BE2C (cell line): Measurements from ENCODE around the gene CASZ1.

ENCODE experiments used
- DNase-seq: peaks from one replicate; pipeline ENCODE4 v3.0.0-alpha.2; 2020
- H3K27me3 ChIP-seq: fragments of 250-450 bp; sonication (Bioruptor Pico); 2 replicates; pipeline ENCODE4 v1.5.1; 2020; ENCODE audit warnings: mild to moderate bottlenecking
- H3K36me3 ChIP-seq: fragments of 250-450 bp; sonication (Bioruptor Pico); 2 replicates; pipeline ENCODE4 v1.5.1; 2020; ENCODE audit warnings: mild to moderate bottlenecking
- H3K4me1 ChIP-seq: fragments of 250-450 bp; sonication (Bioruptor Pico); 2 replicates; pipeline ENCODE4 v1.5.1; 2020
- H3K4me3 ChIP-seq: 2 replicates; pipeline ENCODE4 v1.5.1; 2011; ENCODE audit warnings: low read depth, low read length
- H3K9me3 ChIP-seq: fragments of 250-450 bp; sonication (Bioruptor Pico); 2 replicates; pipeline ENCODE4 v1.5.1; 2020
- TF ChIP-seq, protein P1 (sequence below): IDR thresholded peaks from 2 replicates; pipeline ENCODE4 v1.5.1; 2012; ENCODE audit warnings: mild to moderate bottlenecking, low read depth, low read length

CASZ1 gene

DNA sequence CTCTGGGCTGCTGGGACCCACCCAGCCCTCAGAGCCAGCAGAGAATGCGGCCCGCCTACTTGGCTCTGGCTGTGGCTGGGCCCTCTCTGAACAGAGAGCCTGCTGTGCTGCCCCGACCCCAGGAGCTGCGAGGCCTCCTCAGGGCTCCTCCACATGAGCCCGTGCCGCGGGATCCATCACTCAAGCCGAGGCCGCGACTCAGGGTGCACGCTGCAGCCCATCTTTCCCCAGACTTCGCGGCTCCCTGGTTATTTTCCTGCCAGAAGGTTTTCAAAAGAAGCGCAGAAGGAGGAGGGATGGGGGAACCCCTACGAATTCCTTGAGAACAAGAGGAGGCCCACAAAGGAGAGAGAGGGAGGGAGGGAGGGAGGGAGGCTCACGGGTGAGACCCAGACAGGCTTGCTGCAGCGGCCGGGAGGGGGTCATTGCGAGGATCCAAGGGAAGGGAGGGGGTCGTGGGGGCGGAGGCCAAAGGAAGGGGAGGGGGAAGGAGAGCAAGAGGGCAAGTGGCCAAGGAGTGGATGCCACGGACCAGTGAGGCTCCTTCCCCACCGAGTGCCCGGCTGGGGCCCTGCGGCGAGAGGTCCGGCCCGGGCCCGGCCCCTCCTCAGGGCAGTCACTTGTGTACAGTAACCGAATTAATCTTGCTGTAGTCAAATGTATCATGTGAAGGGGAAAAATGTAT, 146.8 kb downstream of the CASZ1 start:
- H3K9me3 ChIP-seq: no peaks in the 10 kb centered on the region
- TF ChIP-seq, protein P1, sequence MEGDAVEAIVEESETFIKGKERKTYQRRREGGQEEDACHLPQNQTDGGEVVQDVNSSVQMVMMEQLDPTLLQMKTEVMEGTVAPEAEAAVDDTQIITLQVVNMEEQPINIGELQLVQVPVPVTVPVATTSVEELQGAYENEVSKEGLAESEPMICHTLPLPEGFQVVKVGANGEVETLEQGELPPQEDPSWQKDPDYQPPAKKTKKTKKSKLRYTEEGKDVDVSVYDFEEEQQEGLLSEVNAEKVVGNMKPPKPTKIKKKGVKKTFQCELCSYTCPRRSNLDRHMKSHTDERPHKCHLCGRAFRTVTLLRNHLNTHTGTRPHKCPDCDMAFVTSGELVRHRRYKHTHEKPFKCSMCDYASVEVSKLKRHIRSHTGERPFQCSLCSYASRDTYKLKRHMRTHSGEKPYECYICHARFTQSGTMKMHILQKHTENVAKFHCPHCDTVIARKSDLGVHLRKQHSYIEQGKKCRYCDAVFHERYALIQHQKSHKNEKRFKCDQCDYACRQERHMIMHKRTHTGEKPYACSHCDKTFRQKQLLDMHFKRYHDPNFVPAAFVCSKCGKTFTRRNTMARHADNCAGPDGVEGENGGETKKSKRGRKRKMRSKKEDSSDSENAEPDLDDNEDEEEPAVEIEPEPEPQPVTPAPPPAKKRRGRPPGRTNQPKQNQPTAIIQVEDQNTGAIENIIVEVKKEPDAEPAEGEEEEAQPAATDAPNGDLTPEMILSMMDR: no peak
- no peaks in the 10 kb centered on the region for H3K27me3 ChIP-seq
- H3K4me1 ChIP-seq: no peaks in the 10 kb centered on the region; the same call in 1 of the 2 replicates
- no peak for DNase-seq
- peaks cover 6% of the 10 kb centered on the region for H3K36me3 ChIP-seq
- no peak overlapping the region for H3K4me3 ChIP-seq

DNA sequence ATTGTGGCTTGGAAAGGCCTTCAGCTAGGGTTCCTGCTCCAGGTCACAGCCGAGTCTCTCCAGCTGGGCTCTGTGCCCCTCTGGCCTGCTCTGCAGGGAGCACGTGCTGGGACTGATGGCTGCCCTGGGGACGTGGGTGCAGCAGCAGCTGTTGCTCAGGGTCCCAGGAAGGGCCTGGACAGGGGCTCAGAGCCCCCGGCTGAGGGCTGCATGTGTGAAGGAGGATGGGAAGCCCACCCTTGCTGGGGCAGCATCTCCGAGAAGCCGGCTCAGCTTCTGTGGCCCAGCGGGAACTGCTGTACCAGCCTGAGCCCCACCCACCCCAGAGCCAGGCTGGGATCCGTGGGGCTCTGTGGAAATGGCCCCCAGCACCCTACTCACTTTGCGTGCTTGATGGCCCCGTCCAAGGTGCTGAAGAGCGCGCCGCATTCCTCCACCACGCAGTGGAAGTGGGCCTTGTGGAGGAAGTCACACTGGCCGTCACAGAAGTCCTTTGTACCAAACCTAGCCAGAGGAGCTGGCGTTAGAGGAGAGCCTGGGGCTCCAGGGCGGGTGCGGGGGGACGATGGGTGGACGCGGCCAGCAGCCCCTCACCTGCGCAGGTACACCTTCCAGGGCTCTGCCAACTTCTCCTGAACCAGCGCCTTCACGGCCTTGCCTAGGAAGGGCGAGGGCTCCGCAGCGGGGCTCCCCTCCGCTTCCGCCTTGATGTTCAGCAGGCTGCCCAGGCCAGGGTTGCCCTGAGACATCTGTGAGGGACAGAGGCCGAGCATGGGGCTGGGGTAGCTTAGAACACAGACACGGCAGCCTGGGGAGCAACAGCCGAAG, 147.5 kb downstream of the CASZ1 start:
- TF ChIP-seq, protein P1: no peak
- Histone ChIP-seq H3K4me3 (no peak overlapping the region), H3K4me1 (no peaks in the 10 kb centered on the region; the same call in 1 of the 2 replicates), H3K9me3 (no peaks in the 10 kb centered on the region), H3K36me3 (peaks cover 6% of the 10 kb centered on the region; the same call in 1 of the 2 replicates), H3K27me3 (no peaks in the 10 kb centered on the region)
- DNase-seq: no peak

DNA sequence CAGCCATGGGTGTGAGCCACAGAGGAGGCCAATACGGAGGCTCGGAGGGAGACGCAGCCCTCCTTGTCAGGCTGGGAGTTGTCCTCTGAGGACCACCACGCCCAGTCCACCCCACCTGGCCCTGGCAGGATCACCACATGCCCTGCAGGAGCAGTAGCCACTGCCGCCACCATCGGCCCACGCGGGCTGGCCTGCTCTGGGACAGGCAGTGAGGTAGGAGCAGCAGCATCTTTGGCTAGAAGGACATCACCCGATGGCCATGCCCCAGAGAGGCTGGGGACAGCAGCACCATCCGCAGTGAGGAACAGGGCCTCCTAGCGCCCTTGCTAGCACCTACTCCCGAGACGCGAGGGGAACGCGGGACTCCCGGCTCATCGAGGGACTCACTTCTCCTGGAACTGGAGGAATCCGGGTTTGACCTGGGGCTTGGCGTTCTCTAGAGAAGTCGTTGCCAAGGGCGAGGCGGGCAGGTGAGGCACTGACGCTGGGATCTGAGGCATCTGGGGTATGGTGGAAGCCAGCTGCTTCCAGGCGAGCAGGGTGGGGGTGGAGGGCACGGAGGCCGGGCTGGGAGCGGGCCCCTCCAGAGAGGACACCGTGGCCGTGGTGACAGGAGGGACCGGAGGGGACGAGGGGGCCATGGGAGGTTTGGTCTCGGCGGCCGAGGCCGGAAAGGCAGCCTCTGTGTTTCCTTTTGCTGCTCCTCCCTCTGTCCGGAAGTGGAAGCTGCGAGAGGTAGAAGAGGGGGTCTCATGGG, 148.9 kb downstream of the CASZ1 start:
- Histone ChIP-seq H3K4me3 (no peak overlapping the region), H3K9me3 (no peaks in the 10 kb centered on the region), H3K4me1 (no peaks in the 10 kb centered on the region; the same call in 1 of the 2 replicates), H3K36me3 (peaks cover 4% of the 10 kb centered on the region; the same call in 1 of the 2 replicates), H3K27me3 (no peaks in the 10 kb centered on the region)
- TF ChIP-seq, protein P1: no peak
- DNase-seq: no peak

DNA sequence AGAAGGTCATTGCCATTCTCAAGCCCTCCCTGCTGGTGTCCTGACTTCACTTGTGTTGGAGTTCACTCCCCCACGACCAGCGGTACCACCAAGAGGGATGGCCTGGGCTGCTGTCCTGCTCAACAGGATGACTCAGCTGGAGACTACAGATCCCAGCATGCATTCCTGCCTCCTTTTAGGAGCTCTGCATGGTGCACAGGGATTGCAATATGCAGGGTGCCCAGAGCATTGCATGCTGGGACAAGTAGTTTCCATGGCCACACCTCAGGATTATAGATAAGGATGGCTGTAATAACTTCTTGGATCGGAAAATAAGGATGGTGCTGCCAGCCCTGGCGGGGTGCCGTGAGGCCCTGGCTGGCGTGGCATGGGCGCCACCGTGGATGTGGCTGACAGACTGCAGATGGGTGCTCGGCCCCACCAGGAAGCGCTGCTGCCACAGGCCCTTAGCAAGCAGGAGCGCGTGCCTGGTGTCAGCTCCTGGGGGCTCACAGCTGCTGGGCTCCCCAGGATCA, 150.0 kb downstream of the CASZ1 start:
- Histone ChIP-seq H3K27me3 (no peaks in the 10 kb centered on the region), H3K4me3 (no peak overlapping the region), H3K4me1 (peaks cover 2% of the 10 kb centered on the region), H3K36me3 (peaks cover 4% of the 10 kb centered on the region; the same call in 1 of the 2 replicates), H3K9me3 (no peaks in the 10 kb centered on the region)
- no peak for DNase-seq
- TF ChIP-seq, protein P1: no peak

DNA sequence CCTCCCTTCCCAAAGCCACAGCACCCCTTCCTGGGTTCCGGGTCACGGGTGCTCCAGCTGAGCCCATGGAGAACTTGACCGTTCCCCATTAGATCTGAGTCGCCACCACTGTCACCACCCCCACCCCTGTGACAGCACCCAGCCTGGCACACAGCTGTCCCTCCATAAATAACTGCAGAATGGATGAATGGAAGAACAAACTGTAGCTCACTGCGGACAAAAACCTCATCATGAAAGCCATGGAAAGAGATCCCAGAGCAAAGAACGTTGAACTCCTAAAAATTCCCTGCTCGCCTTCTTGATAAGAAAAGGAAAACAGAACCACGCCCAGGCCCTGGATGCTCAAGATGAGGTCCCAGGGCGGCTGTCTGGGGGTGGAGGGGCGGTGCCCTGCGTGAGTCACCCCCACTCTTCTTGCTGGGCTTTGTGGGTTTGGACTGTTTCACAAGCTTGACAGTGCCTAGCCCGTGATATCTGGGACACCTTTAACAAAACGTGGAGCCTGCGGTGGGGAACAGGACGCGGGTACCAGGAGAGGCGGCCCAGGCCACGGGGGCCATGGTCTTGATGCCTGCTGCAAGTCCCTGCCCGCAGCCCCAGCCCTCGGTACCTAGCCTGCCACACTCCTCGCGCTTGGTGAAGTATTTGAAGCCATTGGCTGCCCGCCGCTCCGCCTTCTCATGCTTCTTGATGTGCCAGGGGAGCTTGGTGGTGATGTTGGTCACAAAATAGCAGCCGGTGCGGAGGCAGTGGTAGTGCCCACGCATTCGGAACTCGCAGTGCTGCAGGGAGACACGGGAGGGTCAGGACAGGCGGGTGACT, 151.9 kb downstream of the CASZ1 start:
- H3K36me3 ChIP-seq: peaks cover 9% of the 10 kb centered on the region; the same call in 1 of the 2 replicates
- DNase-seq: no peak
- TF ChIP-seq, protein P1: no peak
- no peaks in the 10 kb centered on the region for H3K27me3 ChIP-seq
- H3K9me3 ChIP-seq: no peaks in the 10 kb centered on the region
- peaks cover 19% of the 10 kb centered on the region for H3K4me1 ChIP-seq
- no peak overlapping the region for H3K4me3 ChIP-seq
